GM13977 (cell line): ENCODE data around the gene CCDC85B.
A peak's percentile ranks its signal among the peaks of the same experiment; 100 is the strongest.

Source experiments
- DNase-seq: peaks from one replicate; pipeline ENCODE4 v3.0.0; 2012; ENCODE audit warnings: low spot score
- CTCF ChIP-seq: IDR thresholded peaks from 2 replicates; pipeline ENCODE4 v1.5.1; 2012; ENCODE audit warnings: mild to moderate bottlenecking, control low read depth; ENCODE audit not compliant: insufficient read depth; ENCODE audit errors: extremely low read depth, missing control alignments
- in situ Hi-C: fragments of 300-500 bp; cut with MboI; formaldehyde crosslinking; loops from one replicate; pipeline ENCODE4 v1.12.0; 2022; ENCODE audit warnings: low sequenced_read_pairs, low pct_unique_long_range_greater_than_20kb, mixed read lengths, inconsistent platforms; ENCODE audit not compliant: unreplicated experiment

CCDC85B gene

GRCh38 chr11:65883786-65884715, 6.4 kb upstream of the CCDC85B start:
- DNase-seq: no peak
- in situ Hi-C loops: loop anchor here (5.0 kb wide), 1 partner anchor 103 kb away; no protein-coding TSS in a partner anchor
- TF ChIP-seq CTCF: peak; percentile 18

GRCh38 chr11:65884716-65885092, 5.8 kb upstream of the CCDC85B start:
- TF ChIP-seq CTCF: peak; percentile 100
- in situ Hi-C loops: loop anchor here (5.0 kb wide), 1 partner anchor 103 kb away; no protein-coding TSS in a partner anchor

GRCh38 chr11:65885231-65885630, 5.2 kb upstream of the CCDC85B start:
- DNase-seq: no peak

More at GRCh38 chr11:65884716-65885092, 5.8 kb upstream of the CCDC85B start:
- DNase-seq: peak; percentile 87

GRCh38 chr11:65885808-65886536, 4.5 kb upstream of the CCDC85B start:
- no peak for TF ChIP-seq CTCF
- in situ Hi-C loops: no loop called here
- DNase-seq: no peak

More at GRCh38 chr11:65885231-65885630, 5.2 kb upstream of the CCDC85B start:
- in situ Hi-C loops: no loop called here
- no peak for TF ChIP-seq CTCF

- in situ Hi-C loops: no loop called here
- TF ChIP-seq CTCF: no peak
- no peak for DNase-seq
Measured at GRCh38 chr11:65886826-65887722, 3.4 kb upstream of the CCDC85B start.

- TF ChIP-seq CTCF: no peak
- in situ Hi-C loops: no loop called here
- DNase-seq: no peak
Measured at GRCh38 chr11:65887723-65888162, 2.7 kb upstream of the CCDC85B start.
